ENCODE data around the gene KAZN.

KAZN gene

DNA sequence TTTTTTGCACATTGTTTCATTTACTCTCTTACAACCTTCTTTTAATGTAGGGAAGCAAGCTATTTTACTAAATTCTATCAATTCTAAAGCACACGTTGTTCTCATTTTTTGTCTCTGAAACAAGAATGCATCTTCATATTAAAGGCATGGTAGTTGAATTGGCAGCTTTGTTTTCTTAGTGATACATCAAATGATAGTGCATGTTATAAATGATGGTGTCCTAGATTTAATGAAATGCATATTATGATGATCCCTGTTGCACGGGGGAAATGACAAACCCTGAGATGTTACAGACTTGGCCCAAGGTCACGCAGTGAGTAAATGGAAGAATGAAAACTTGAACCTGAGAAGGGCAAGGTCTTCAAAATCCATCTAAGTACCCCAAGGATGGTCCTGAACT lies 213.1 kb downstream of the KAZN start:
- TF ChIP-seq, protein P1, sequence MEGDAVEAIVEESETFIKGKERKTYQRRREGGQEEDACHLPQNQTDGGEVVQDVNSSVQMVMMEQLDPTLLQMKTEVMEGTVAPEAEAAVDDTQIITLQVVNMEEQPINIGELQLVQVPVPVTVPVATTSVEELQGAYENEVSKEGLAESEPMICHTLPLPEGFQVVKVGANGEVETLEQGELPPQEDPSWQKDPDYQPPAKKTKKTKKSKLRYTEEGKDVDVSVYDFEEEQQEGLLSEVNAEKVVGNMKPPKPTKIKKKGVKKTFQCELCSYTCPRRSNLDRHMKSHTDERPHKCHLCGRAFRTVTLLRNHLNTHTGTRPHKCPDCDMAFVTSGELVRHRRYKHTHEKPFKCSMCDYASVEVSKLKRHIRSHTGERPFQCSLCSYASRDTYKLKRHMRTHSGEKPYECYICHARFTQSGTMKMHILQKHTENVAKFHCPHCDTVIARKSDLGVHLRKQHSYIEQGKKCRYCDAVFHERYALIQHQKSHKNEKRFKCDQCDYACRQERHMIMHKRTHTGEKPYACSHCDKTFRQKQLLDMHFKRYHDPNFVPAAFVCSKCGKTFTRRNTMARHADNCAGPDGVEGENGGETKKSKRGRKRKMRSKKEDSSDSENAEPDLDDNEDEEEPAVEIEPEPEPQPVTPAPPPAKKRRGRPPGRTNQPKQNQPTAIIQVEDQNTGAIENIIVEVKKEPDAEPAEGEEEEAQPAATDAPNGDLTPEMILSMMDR (IDR thresholded peaks at IDR 0.05; ENCODE audit: low read length, missing control alignments) = no peak
- no peak overlapping the region for H3K4me3 ChIP-seq (replicated peaks; ENCODE audit: low read depth, low read length)
- no peak for DNase-seq (ENCODE audit: low read depth)

DNA sequence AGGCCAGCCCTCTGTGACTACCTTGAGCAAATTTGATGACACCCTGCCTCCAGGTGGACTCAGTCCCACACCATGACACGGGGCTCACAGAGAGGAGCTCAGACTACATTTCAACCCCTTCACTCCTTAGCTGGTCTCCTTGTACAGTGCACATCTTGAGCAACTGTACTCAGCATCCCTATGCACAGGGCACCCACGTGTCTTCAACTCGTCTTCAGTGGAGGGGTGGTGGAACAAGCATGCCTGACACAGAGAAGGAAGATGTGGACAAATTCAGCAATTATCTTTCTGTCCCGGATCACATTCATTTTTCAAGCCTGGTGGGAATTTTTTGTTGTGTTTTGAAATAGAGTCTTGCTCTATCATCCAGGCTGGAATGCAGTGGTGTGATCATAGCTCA lies 213.7 kb downstream of the KAZN start:
- TF ChIP-seq, protein P1 (IDR thresholded peaks at IDR 0.05; ENCODE audit: low read length, missing control alignments) = no peak
- DNase-seq (ENCODE audit: low read depth) = no peak
- H3K4me3 ChIP-seq (replicated peaks; ENCODE audit: low read depth, low read length) = no peak overlapping the region

DNA sequence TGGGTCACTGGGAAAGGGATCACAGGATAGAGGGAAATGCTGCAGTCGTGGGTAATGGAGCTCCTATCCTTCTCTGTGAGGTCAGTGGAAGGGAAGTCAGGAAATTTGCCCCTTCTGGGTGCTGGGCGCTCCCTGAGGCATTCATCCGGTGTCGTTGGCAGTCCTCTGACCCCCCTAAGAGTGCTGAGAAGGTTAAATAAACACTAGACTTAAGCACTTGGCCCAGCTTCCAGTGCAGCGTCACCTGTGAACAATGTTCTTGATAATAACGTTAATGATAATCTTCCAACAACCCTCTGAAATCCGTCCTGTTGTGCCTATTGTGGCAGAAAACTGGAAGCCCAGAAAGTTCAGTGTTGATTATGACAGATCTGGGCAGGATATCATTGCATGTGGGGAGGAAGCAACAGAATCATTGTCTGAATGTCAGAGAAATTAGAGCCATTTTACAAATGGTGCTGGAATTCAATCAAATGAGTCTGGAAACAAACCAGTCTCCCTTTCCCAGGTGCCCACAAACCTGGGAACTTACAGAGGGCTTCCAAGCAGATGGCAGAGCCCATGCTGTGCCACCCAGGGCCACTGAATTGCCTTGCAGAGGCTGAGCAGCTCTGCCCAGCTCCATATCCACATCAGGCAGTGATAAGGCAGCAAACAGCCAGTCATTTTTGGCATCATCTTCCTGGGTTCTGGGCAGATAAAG lies 216.8 kb downstream of the KAZN start:
- TF ChIP-seq, protein P1 (IDR thresholded peaks at IDR 0.05; ENCODE audit: low read length, missing control alignments) = no peak
- H3K4me3 ChIP-seq (replicated peaks; ENCODE audit: low read depth, low read length) = no peak overlapping the region
- no peak for DNase-seq (ENCODE audit: low read depth)

DNA sequence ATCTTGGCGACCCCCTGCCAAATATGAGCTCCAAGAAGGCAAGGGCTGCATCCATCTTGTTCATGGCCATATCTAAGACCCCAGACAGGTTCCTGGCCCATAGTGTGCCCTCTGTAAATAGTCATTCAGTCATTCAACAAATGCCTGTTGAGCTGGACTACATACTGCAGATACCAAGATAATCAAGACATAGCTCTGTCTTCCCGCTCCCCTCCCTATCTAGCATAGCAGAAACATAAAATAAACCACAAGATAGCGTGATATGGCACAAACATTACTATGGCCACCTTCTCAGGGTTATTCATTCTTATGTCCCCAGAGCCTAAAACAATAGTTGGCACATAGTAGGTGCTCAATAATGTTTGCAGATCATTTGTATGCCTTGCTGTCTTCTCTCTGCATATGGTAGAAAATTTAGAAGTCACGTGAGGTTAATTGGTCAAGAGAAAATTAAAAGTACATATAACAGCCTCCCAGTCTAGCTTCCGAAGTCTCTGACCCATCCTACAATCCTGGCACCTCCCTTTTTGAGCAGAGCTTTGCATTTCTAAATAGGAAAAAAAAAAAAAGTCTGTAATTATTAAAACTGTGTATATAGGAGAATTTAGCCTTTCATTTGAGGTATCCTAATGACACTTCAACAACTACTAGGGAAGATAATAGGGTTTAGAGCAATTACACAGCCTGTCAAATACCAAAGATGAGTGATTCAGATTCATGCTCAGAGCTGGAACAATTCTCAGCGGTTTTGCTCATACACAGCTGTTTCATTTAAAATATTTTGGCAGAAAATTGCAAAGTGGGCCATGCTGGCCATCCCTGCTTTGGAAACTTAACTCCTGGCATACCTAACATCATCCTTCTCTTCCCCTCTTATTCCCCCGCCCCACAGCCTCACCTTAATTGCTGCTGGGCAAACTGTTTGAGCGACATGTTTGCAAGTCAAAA lies 219.0 kb downstream of the KAZN start:
- no peak overlapping the region for H3K4me3 ChIP-seq (replicated peaks; ENCODE audit: low read depth, low read length)
- TF ChIP-seq, protein P1 (IDR thresholded peaks at IDR 0.05; ENCODE audit: low read length, missing control alignments) = no peak

DNA sequence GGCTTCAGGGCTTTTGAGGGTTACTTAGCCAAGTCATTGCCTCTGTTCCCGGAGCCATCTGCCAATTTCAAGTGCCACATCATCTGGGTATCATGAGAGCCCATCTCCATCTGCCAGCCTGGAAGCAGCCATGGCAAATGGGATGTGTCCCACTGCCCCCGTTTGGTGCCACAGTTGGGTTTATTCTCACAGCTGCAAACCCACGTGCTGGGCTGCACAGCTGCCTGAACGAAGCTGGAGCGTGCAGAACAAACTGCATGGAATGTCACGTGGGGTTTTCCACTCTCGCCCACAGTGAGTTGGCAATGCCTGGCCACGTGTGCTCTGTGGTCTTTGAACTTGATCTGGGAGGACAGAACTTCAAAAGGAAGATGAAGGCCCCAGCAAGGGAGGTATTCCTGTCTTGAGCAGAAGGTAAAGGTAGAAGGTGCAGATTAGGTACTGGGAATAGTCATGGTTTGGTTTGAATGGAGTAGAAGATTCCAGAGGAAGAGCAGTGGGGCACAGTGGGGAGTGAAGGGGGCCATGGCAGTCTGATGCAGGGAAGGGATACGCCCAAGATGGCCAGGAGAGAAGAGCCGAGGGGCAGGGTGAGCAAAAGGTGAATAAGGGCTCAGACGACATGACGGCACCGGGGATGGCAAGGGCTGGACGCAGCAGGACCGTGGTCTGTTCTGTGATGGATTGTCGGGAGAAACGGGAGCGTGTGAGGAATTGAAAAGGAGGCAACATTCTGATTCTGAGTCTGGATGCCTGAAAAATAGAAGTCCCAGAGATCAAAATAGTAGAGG lies 222.0 kb downstream of the KAZN start:
- TF ChIP-seq, protein P1 (IDR thresholded peaks at IDR 0.05; ENCODE audit: low read length, missing control alignments) = no peak
- no peak overlapping the region for H3K4me3 ChIP-seq (replicated peaks; ENCODE audit: low read depth, low read length)
- DNase-seq (ENCODE audit: low read depth) = no peak

More for the DNA sequence above, 219.0 kb downstream of the KAZN start:
- no peak for DNase-seq (ENCODE audit: low read depth)

DNA sequence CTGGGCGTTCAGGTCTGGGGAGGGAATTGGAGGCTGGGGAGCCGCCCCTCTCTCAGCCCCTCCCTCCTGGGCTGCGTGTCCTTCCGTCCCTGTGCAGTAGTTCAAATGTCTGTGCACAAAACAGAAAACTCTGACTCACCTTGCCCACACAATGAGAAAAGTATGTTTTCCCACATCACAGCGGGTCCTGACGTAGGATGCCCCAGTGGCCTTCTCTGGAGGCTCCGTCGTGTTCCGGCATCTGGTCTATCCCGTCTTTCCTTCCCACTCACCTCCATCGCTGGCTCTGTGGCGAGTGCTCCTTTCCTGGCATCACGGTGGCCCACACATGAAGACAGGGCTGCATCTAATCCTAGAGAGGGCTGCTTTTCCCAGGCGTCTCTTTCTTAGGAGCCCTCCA lies 224.0 kb downstream of the KAZN start:
- DNase-seq (ENCODE audit: low read depth) = no peak
- TF ChIP-seq, protein P1 (IDR thresholded peaks at IDR 0.05; ENCODE audit: low read length, missing control alignments) = no peak

More for the DNA sequence above, 224.0 kb downstream of the KAZN start:
- no peak overlapping the region for H3K4me3 ChIP-seq (replicated peaks; ENCODE audit: low read depth, low read length)

Data from fibroblast of pulmonary artery (primary cell).